ENCODE data around the gene SPTB. TPM values are rescaled to one million over a fixed set of nuclear protein-coding genes. Genes with fewer than 3 reads are reported as not detected.

Gene SPTB
- total RNA-seq, 1 experiment from 2014 or later: 0.13 TPM

- intact Hi-C loops (cut with micrococcal nuclease; ENCODE audit: unreplicated experiment): no loop called here
- no peak for DNase-seq (ENCODE audit: low read depth, low spot score)
- ChIA-PET CTCF (no interaction called here), POLR2A (no interaction called here)
- Histone ChIP-seq H3K9me3 (ENCODE audit: control insufficient read depth, insufficient read depth, low read depth, low read length) (no peaks in the 10 kb centered on the region), H3K4me3 (ENCODE audit: low read depth in 2 of 2, low read length in 2 of 2) (no peak overlapping the region), H3K36me3 (ENCODE audit: control insufficient read depth, insufficient read depth, low read length) (no peaks in the 10 kb centered on the region), H3K27ac (ENCODE audit: low read length) (no peak overlapping the region), H3K27me3 (ENCODE audit: control insufficient read depth, insufficient read depth, low read length) (peaks cover 32% of the 10 kb centered on the region), H3K4me1 (ENCODE audit: control insufficient read depth, insufficient read depth, low read length) (no peaks in the 10 kb centered on the region)
- TF ChIP-seq TCF7L2 (IDR thresholded peaks at IDR 0.05; ENCODE audit: low read depth, low read length): no peak
- no peak for TF ChIP-seq CTCF (IDR thresholded peaks at IDR 0.05)
- TF ChIP-seq REST (IDR thresholded peaks at IDR 0.05; ENCODE audit: insufficient read depth in 1 of 2, low read depth in 2 of 2, low read length in 1 of 2): no peak
- no peak for TF ChIP-seq SIN3A (IDR thresholded peaks at IDR 0.05; ENCODE audit: borderline replicate concordance, insufficient read depth, low read depth, low read length)
- TF ChIP-seq POLR2AphosphoS5 (IDR thresholded peaks at IDR 0.05; ENCODE audit: low read depth, low read length): no peak
- in situ Hi-C loops (cut with HindIII; ENCODE audit: low pct_unique_long_range_greater_than_20kb, low sequenced_read_pairs): no loop called here
- no peak for ATAC-seq
- no TSS peak for BruUV-seq (replicated peaks)
These were observed 5.9 kb upstream of the SPTB start for GRCh38 chr14:64885559-64885958.

GRCh38 chr14:64880221-64881121 lies 764 bp upstream of the SPTB start:
- in situ Hi-C loops (cut with HindIII; ENCODE audit: low pct_unique_long_range_greater_than_20kb, low sequenced_read_pairs) (no loop called here), intact Hi-C loops (cut with micrococcal nuclease; ENCODE audit: unreplicated experiment) (no loop called here)
- no TSS peak for BruUV-seq (replicated peaks)
- CTCF ChIA-PET: interaction anchor here (0.6 kb wide), 1 partner anchor 10 kb away, joined by 4 read pairs; no protein-coding TSS in a partner anchor
- POLR2A ChIA-PET: no interaction called here
- Histone ChIP-seq H3K27me3 (ENCODE audit: control insufficient read depth, insufficient read depth, low read length) (peaks cover 38% of the 10 kb centered on the region), H3K36me3 (ENCODE audit: control insufficient read depth, insufficient read depth, low read length) (no peaks in the 10 kb centered on the region), H3K9me3 (ENCODE audit: control insufficient read depth, insufficient read depth, low read depth, low read length) (no peaks in the 10 kb centered on the region), H3K4me3 (ENCODE audit: low read depth in 2 of 2, low read length in 2 of 2) (peak overlapping the region; percentile 24 to 37), H3K27ac (ENCODE audit: low read length) (no peak overlapping the region), H3K4me1 (ENCODE audit: control insufficient read depth, insufficient read depth, low read length) (no peaks in the 10 kb centered on the region)
- no peak for TF ChIP-seq REST (IDR thresholded peaks at IDR 0.05; ENCODE audit: insufficient read depth in 1 of 2, low read depth in 2 of 2, low read length in 1 of 2)
- TF ChIP-seq TCF7L2 (IDR thresholded peaks at IDR 0.05; ENCODE audit: low read depth, low read length): no peak
- no peak for TF ChIP-seq SIN3A (IDR thresholded peaks at IDR 0.05; ENCODE audit: borderline replicate concordance, insufficient read depth, low read depth, low read length)
- TF ChIP-seq POLR2AphosphoS5 (IDR thresholded peaks at IDR 0.05; ENCODE audit: low read depth, low read length): no peak
- no peak for TF ChIP-seq CTCF (IDR thresholded peaks at IDR 0.05)
- DNase-seq (ENCODE audit: low read depth, low spot score) (no peak), ATAC-seq (peak; percentile 83)
